Panc1 (cell line): Measurements from ENCODE around the gene CCDC50.

Experiments
- CTCF ChIP-seq: fragments of 450-650 bp; IDR thresholded peaks from 2 replicates; pipeline ENCODE4 v1.5.1; 2017; ENCODE audit warnings: mild to moderate bottlenecking
- POLR2AphosphoS5 ChIP-seq: IDR thresholded peaks from 2 replicates; pipeline ENCODE4 v1.6.1; 2012; ENCODE audit warnings: mild to moderate bottlenecking, low read depth, low read length, moderate library complexity
- SIN3A ChIP-seq: IDR thresholded peaks from 2 replicates; pipeline ENCODE4 v1.6.1; 2012; ENCODE audit warnings: low read depth, mild to moderate bottlenecking, low read length, moderate library complexity, borderline replicate concordance; ENCODE audit not compliant: insufficient read depth
- TCF7L2 ChIP-seq: IDR thresholded peaks from 2 replicates; pipeline ENCODE4 v1.6.1; 2011; ENCODE audit warnings: mild to moderate bottlenecking, low read depth, low read length, inconsistent platforms
- TF ChIP-seq, protein P1 (sequence below), 2 experiments: IDR thresholded peaks; 2 replicates each; pipeline ENCODE4 v1.6.1; 2011 to 2012; ENCODE audit warnings: low read depth in 2 of 2, control low read depth in 1 of 2, low read length in 1 of 2, mild to moderate bottlenecking in 1 of 2, moderate library complexity in 1 of 2; ENCODE audit not compliant: insufficient read depth in 1 of 2

DNA sequence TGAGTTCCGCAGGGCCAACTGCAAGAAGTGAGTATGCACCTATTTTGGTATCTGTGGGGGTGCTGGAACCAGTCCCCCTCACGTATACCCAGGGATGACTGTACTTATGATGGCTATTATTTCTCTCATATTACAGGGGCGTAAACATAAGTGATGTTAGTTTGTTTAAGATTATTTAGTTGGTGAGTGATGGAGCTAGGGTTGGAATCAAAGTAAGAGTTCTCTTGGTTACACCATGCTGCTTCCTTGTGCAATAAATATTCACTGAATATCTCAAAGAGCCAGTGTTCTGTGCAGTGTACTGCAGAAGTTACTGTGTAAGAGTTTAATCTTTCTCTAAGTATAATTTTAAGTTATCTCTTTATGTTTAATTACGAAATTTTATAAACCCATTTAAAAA is 13.9 kb downstream of the CCDC50 start:
- TF ChIP-seq CTCF (no peak), SIN3A (no peak), POLR2AphosphoS5 (no peak), TCF7L2 (no peak)
- TF ChIP-seq, protein P1, sequence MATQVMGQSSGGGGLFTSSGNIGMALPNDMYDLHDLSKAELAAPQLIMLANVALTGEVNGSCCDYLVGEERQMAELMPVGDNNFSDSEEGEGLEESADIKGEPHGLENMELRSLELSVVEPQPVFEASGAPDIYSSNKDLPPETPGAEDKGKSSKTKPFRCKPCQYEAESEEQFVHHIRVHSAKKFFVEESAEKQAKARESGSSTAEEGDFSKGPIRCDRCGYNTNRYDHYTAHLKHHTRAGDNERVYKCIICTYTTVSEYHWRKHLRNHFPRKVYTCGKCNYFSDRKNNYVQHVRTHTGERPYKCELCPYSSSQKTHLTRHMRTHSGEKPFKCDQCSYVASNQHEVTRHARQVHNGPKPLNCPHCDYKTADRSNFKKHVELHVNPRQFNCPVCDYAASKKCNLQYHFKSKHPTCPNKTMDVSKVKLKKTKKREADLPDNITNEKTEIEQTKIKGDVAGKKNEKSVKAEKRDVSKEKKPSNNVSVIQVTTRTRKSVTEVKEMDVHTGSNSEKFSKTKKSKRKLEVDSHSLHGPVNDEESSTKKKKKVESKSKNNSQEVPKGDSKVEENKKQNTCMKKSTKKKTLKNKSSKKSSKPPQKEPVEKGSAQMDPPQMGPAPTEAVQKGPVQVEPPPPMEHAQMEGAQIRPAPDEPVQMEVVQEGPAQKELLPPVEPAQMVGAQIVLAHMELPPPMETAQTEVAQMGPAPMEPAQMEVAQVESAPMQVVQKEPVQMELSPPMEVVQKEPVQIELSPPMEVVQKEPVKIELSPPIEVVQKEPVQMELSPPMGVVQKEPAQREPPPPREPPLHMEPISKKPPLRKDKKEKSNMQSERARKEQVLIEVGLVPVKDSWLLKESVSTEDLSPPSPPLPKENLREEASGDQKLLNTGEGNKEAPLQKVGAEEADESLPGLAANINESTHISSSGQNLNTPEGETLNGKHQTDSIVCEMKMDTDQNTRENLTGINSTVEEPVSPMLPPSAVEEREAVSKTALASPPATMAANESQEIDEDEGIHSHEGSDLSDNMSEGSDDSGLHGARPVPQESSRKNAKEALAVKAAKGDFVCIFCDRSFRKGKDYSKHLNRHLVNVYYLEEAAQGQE (IDR thresholded peaks at IDR 0.05; ENCODE audit: insufficient read depth in 1 of 2, low read depth in 2 of 2, low read length in 1 of 2), result no peak
